ENCODE results near the gene BPIFB6.

The BPIFB6 gene

DNA sequence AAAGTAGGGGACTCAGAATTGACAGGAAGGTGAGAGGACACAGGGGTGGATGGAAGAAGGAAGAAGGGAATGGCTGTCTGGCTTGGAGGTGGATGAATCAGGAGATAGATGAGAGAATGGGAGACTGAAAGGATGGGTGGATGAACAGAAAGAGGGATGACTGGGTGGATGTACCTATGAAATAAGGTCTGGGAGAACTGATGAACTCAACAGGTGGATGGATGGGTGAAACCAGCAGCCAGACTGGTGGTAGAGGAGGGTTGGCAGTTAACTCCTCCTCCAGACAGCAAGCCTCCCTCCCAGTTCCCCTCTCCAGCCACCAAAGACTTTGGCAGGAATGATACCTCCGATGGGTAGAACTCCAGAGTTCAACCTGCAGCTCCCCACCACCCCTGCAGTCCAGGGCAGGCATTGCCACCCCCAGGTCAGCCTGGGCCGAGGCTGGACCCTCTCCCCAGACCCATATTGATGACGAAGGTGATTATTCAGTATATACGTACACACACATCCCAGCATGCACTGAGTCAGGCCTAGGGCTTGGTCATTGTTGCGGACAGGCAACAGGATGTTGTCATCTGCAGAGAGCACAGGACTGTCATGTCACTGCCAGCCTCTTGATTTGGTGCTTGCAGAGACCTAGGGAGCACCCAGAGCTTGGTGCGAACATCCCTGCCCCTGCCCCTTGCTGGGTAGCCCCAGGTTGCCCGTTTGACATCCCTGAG is 29.2 kb upstream of the BPIFB6 start:
- DNase-seq = no peak
- ATAC-seq = no peak

DNA sequence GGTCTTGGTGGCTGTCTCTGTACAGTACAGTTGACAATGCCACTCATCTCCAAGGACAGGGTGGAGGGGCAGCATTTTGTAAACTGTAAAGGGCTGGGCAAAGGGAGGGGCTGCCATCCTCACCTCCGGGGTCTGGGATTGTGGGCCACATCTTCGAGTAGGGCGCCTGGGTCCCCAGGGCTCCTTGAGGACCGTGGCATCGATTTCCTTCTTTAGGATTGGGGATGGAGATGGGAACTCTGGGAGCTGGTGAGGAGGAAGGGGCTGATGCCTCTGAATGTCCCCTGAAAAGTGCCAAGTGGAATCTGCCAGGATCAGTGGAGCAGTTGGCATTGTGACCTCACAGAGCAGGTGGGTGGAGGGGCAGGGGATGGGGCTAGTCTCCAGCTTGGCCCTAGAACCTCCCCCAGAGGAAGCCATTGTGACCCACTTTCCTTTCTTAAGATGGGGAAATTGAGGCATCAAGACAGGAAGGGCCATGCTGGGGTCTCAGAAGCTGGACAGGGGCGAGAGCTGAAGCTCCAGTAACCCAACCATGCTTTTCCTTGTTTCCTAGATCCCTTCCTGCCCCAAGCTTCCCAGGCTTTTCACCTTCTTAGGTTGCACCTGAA is 27.2 kb upstream of the BPIFB6 start, which contains the start of gene SUN5:
Gene SUN5, minus strand, starts transcription at position 293 of the 611 bp plus-strand sequence. Its CDS starts 93 bp downstream, at position 200.
- no peak for DNase-seq
- ATAC-seq = no peak

DNA sequence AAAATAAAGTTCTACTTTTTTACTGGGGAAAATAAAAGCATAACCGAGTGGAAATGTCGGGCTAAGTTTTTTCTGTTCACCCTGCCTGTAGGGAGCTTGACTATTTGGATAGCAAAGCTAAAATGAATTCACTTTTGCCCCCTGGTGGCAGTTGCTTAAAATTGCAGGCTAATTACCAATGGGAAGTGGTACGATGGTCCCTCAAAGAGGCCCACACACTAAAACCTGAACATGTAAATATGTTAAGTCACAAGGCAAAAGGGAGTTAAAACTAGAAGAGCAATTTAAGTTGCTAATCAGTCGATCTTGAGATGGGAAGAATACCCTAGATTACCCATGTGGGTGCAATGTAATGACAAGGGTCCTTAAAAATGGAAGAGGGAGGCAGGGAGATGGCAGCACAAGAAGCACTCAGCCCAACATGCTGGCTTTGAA is 26.3 kb upstream of the BPIFB6 start:
- DNase-seq (peak; percentile 31), ATAC-seq (no peak)

- DNase-seq = no peak
- no peak for ATAC-seq
Measured at GRCh38 chr20:33005908-33006775, 25.3 kb upstream of the BPIFB6 start.

- ATAC-seq (no peak), DNase-seq (no peak)
Measured at GRCh38 chr20:33006776-33007375, 24.6 kb upstream of the BPIFB6 start.

DNA sequence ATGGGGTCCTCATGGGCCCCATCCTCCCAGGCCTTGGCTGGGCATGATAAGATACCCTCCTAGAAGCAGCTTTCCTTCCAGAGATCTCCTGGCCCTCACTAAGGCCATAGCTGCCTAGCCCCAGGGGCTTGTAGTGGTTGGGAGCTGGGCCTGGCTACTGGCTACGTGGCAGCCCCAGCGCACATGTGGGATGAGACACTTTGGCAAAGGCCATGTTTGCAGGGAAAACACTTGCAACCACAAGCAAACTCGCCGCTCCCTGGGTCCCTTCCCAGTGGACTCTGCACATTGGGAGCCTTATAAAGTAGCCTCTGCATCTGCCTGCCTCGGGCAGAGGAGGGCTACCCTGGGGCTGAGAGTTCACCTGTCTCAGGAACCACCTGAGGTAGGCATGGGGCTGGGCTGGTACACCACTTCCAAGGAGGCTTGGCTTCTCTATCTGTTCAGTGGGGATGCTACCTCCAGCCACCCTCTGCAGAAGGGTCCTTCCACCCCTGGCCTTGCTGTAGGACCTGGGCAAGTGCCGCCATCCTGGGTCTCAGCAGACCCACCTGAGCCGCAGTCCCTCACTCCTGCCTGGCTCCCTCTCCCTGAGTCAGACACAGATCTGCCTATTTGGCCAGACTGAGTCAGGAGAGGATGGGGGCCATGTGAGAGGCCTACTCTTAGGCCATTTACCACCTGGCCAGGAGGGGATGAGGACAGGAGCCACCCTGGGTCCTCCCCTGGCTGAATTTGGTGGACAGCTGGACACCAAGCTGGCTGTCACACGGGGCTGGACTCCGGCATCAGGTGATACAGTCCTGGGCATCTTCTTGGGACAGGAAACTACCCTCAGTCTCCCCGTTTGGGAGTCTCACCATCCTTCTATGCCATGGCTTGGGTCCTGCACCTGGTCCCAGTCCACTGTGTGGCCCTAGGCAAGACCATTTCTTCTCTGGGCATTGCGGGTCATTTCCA is 23.8 kb upstream of the BPIFB6 start, which contains the start of gene BPIFB2:
Gene BPIFB2, plus strand, starts transcription at position 329 of the 960 bp plus-strand sequence. CDS start 871 bp downstream, outside the sequence.
- ATAC-seq = no peak
- no peak for DNase-seq

DNA sequence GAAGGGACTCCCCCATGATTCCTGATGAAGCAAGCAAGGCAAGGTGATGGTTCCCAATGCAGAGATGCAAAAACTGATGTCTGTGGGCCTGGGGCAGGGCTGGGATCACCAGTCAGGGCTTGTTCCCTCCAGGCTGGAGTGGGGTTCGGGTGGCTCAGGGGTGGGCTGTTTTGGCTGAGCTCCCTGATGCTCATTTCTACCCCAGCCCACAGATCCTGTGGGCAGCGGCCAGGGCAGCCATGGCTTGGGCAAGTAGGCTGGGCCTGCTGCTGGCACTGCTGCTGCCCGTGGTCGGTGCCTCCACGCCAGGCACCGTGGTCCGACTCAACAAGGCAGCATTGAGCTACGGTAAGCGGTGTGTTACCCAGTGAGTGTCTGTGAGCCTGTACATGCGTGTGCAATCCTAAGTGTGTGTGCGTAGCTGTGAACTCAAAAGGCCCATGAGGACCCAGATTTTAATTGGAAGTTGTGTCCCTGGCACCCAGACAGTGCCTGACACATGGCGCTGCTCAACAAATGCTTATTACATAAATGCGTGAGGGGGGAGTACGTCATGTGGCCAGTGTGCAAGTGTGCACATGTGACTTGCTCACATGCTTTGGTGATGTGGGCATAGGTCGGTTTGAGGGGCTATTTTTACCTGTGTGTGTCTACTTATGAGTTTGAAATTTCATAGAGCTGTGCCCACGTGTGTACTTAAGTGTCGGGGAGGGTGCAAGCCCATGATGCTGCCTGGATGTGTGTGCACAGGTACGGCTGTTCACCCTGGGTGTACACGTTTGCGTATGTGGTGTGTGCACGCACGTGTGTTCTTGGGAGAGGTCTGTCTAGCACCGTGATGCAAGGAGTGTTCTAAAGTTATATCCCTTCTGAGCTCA is 22.9 kb upstream of the BPIFB6 start:
- DNase-seq (no peak), ATAC-seq (no peak)

DNA sequence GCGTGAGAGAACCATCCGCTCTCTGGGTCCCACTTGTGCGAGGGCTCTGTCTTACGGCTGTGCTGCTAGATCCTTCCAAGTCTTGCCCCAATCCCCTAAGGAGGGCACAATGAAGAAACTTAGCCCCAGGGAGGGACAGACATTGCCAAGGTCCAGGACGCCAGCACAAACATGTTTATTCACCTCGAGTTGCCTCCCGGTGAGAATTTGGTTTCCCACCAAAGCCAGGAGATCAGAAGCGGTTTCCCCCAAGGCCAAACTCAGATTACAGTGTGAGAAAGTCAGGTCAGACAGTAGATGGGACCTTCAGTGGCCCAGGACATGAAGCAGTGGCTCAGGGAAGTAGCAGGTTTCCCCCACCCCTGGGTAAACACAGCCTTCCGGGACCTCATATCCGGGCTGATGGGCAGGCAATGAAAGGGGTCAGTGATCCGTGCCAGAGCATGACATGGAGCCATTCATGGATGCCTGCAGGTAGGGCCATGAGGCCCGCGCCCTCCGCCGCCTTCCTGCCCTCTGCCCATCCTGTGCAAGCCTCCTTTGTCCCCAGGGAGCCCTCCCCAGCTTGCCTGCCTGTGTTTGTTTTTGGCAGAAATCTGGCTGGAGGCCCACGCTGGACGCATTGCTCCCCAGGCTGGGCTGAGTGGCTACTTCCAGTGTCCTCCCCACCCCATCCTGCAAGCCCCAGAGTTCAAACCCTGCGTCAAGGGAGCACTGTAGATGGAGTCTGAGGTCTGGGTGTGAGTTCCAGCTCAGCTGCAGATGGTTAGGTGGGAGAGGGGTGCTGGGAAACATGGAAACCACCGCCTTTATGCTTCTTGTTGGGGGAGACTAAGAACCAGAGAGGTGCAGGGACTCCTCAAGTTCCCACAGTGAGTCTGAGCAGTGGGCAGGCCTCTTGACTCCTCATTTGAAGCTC is 22.0 kb upstream of the BPIFB6 start:
- no peak for DNase-seq
- ATAC-seq = no peak

GRCh38 chr20:33010133-33010504 is 21.3 kb upstream of the BPIFB6 start:
- ATAC-seq (no peak), DNase-seq (no peak)

DNA sequence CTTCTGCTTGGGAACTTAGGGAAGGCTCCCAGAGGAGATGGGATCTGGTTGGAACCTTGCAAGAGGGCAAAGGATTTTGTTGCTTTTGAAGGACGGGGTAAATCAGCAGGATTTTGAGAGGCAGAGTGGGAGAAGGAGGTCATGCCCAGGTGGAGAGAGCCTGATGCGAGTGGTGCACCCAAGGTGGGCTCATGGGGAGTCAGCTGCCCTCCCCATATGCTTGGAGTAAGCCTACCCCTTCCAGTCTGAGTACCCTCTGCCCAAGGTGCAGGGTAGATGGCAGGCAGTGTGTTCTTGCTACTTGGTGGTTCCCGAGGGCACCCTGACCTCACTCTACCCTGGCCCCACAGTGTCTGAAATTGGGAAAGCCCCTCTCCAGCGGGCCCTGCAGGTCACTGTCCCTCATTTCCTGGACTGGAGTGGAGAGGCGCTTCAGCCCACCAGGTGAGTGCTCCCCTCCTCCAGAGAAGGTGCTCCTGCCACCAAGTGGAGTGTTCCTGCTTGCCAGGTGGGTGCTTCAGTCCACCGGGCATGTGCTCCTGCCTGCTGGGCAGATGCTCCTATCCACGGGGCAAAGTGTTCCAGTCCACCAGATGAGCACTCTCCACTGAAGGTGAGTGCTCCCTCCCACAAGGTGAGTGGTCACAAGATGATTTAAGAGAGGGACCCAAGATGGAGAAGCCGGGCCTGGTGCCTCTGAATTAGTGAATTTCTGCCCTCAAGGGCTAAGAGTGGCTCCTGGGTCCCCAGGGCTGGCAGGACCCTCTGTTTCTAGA is 20.6 kb upstream of the BPIFB6 start:
- ATAC-seq = no peak
- no peak for DNase-seq

DNA sequence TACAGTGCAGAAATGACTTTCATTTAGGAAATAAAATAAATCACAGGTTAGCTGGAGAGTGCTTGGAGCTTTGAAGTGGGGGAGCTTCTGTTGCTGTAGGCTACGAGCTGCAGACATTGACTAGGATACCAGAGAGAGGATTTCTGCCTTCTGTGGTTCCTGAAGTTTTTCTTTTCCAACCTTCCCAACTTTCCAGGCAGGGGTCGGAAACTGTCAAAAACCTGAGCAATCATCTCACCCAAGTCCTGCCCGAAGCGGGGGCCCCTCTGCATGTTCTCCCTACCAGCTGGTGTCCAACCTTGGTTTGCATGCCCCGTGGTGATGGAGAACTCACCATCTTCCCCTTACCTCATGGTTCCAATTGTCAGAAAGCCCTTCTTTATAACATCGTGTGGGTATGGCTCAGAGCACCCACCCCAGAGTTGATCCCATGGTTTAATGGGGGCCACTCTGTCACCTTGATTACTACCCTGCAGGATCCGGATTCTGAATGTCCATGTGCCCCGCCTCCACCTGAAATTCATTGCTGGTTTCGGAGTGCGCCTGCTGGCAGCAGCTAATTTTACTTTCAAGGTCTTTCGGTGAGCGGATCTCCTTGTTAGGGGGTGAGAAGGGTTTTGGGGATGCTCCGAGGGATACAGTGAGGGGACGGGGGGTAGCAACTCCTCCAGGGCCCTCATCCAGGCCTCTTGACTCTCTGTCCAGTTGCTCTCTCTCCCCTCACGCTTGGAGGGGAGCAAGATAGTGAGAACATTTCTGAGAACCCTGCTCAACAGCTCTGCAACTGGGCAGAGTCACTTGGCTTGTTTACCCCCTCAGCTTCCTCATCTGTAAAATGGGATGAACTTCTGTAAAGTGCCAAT is 18.9 kb upstream of the BPIFB6 start:
- ATAC-seq (no peak), DNase-seq (no peak)

DNA sequence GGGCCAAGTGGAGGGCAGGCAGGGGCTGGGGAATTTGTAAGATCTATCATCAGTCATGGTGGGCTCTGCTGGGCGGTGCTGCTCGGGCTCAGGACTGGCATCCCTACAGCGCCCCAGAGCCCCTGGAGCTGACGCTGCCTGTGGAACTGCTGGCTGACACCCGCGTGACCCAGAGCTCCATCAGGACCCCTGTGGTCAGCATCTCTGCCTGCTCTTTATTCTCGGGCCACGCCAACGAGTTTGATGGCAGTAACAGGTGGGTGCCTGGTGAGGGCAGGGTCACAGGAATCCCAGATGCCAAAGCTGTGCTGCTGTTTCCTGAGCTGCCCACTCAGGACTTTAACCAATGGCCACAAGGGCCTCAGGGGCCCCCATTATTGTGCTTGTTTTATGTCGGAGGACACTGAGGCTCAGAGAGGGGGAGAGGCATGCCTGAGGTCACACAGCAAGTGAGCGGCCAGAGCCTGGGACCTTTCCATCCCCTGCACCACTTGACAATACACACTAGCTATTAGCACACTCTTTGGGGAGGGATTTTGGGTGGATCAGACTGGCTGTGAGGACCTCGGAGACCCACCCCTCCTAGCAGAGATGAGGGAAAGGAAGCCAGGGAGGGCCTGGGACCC is 17.6 kb upstream of the BPIFB6 start:
- no peak for ATAC-seq

GRCh38 chr20:33014336-33015113 is 16.9 kb upstream of the BPIFB6 start:
- no peak for DNase-seq
- ATAC-seq = no peak

More for the DNA sequence above, 17.6 kb upstream of the BPIFB6 start:
- DNase-seq = no peak

DNA sequence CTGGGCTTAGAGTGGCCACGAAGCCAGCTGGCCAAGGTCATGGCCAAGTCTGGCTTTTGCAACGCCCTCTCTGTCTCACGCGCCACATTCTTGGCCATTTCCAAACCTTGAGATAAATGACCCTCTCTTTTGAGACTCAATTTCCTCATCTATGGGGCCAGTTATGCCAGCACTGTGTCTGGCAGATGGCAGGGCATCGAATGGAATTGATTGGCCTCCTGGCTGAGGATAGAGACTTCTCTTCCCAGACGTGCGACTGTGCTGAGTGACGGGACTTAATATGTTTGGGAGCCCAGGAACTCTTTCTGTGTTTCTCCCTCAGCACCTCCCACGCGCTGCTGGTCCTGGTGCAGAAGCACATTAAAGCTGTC is 16.3 kb upstream of the BPIFB6 start:
- DNase-seq = no peak
- ATAC-seq = no peak

DNA sequence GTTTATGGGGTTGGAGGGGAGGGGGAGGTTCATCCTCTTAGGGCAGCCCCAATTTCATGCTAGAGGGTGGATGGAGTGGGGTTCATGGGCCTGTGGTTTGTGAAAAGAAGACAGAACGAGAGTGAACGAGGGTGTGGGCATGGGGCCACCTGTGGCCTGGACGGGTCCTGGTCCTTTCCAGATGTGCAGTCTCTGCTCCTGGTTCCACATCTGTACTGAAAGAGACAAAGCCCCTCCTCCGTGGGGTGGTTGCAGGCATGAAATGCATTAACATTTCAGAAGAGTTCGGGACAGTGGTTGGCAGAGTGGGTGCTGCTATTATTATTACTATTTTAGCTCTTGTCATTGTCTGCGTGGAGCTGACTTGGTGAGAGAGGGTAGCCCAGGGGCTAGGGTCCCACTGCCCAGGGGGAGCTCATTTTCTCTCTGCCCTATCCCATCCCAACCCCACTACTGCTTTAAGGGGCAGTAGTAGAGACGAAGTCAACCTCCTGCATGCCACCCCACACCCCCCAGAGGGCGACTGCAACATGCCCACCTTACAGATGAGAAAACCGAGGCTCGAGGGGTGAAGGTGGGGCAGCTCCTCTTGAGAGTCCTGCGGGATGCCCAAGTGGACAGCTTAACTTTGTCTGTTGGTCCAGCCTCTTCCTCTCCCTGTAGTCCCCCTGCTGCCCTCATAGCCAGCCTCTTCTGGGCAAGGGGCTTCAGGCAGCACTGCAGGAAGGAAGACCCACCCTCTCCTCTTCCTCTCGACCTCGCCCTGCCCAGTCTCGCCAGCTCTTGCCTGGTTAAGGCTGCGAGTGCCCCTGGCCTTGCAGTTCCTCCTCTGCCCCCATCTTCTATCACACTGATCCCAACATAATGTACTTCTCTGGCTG is 15.5 kb upstream of the BPIFB6 start:
- no peak for ATAC-seq
- DNase-seq = no peak

Data from stimulated activated naive CD8-positive, alpha-beta T cell treated with anti-CD3 and anti-CD28 coated beads, Interleukin-15, Interleukin-2, amounts not matched to agents 100 U/mL and 50 U/mL, for 24 hours (primary cell).